ENCODE data around the gene NAXD.
"Not testable (repeated sequence)": the region's sequence is repeated elsewhere in the genome, so short reads cannot be mapped to it uniquely, and the experiment has no call there.

Gene NAXD

GRCh38 chr13:110593430-110594130, 21.8 kb upstream of the NAXD start:
- no peak for DNase-seq (ENCODE audit: low read depth in 2 of 2)

- no peak for DNase-seq (ENCODE audit: low read depth in 2 of 2)
These were observed 18.2 kb upstream of the NAXD start for GRCh38 chr13:110597041-110597689.

GRCh38 chr13:110600261-110600819, 15.0 kb upstream of the NAXD start:
- DNase-seq (ENCODE audit: low read depth in 2 of 2): no peak

GRCh38 chr13:110600980-110601379, 14.4 kb upstream of the NAXD start:
- no peak for DNase-seq (ENCODE audit: low read depth in 2 of 2)

GRCh38 chr13:110605132-110605531, 10.2 kb upstream of the NAXD start:
- DNase-seq (ENCODE audit: low read depth in 2 of 2): no peak

- DNase-seq (ENCODE audit: low read depth in 2 of 2): not testable (repeated sequence)
These were observed 9.1 kb upstream of the NAXD start for GRCh38 chr13:110606281-110606680.

GRCh38 chr13:110607675-110608224, 7.6 kb upstream of the NAXD start:
- no peak for DNase-seq (ENCODE audit: low read depth in 2 of 2)

- no peak for DNase-seq (ENCODE audit: low read depth in 2 of 2)
These were observed 4.3 kb upstream of the NAXD start for GRCh38 chr13:110610955-110611595.

GRCh38 chr13:110615005-110615321, 382 bp upstream of the NAXD start:
- no peak for DNase-seq (ENCODE audit: low read depth in 2 of 2)

GRCh38 chr13:110616103-110617101, 1.1 kb downstream of the NAXD start:
- peak in 1 of 2 donors; percentile 6 for DNase-seq (ENCODE audit: low read depth in 2 of 2)

GRCh38 chr13:110617321-110618072, 2.2 kb downstream of the NAXD start:
- no peak for DNase-seq (ENCODE audit: low read depth in 2 of 2)

- no peak for DNase-seq (ENCODE audit: low read depth in 2 of 2)
These were observed 2.8 kb downstream of the NAXD start for GRCh38 chr13:110618167-110618566.

- DNase-seq (ENCODE audit: low read depth in 2 of 2): no peak
These were observed 3.4 kb downstream of the NAXD start for GRCh38 chr13:110618780-110619179.

GRCh38 chr13:110620596-110620995, 5.3 kb downstream of the NAXD start:
- DNase-seq (ENCODE audit: low read depth in 2 of 2): no peak

- DNase-seq (ENCODE audit: low read depth in 2 of 2): no peak
These were observed 9.7 kb downstream of the NAXD start for GRCh38 chr13:110624766-110625756.

- no peak for DNase-seq (ENCODE audit: low read depth in 2 of 2)
These were observed 10.5 kb downstream of the NAXD start for GRCh38 chr13:110625771-110626321.

GRCh38 chr13:110626521-110626920, 11.2 kb downstream of the NAXD start:
- DNase-seq (ENCODE audit: low read depth in 2 of 2): no peak

GRCh38 chr13:110627351-110627750, 12.0 kb downstream of the NAXD start:
- no peak for DNase-seq (ENCODE audit: low read depth in 2 of 2)

All from activated CD4-positive, alpha-beta T cell treated with anti-CD3 and anti-CD28 coated beads for 24 hours (primary cell).